Left kidney (tissue), 8 donors: Measurements from ENCODE around the gene SZRD1. TPM values are rescaled to one million over a fixed set of nuclear protein-coding genes. Genes with fewer than 3 reads are reported as not detected.
"Not testable (repeated sequence)": the region's sequence is repeated elsewhere in the genome, so short reads cannot be mapped to it uniquely, and the experiment has no call there.

Experiments
- DNase-seq: peaks from one replicate; pipeline ENCODE4 v3.0.0-alpha.2; 2013
- long read RNA-seq, 8 donors: transcript quantifications; one replicate each; lab custom pipeline, GENCODE V29; 2026
- polyA plus RNA-seq: library from polyadenylated mRNA; unstranded; fragments of 120-200 nt; gene quantifications from one replicate; pipeline ENCODE4 v1.2.1, GENCODE V29; 2013; ENCODE audit not compliant: insufficient read length

Gene SZRD1
- 95.5 TPM for polyA plus RNA-seq
- long read RNA-seq, donor 1, transcript SZRD1-203 (4 exons, 892 nt), result minor isoform, 7 of 121 reads
- long read RNA-seq, donor 1, transcript SZRD1-201 (4 exons, 3,636 nt), result minor isoform, 6 of 121 reads
- long read RNA-seq, donor 1, transcript SZRD1-210 (3 exons, 3,401 nt), result major isoform, 17 of 121 reads
- long read RNA-seq, donor 1, transcript SZRD1-202 (3 exons, 3,447 nt), result minor isoform, 15 of 121 reads
- long read RNA-seq, donor 1, partial matches to known transcripts, result 76 of 121 reads
- long read RNA-seq, donor 1, other reads (novel, unspliced or antisense), result 0 of 121 reads
- long read RNA-seq, donor 2, transcript SZRD1-202 (3 exons, 3,447 nt), result minor isoform, 17 of 71 reads
- long read RNA-seq, donor 2, transcript SZRD1-210 (3 exons, 3,401 nt), result major isoform, 20 of 71 reads
- long read RNA-seq, donor 2, transcript SZRD1-203 (4 exons, 892 nt), result minor isoform, 5 of 71 reads
- long read RNA-seq, donor 2, transcript SZRD1-201 (4 exons, 3,636 nt), result minor isoform, 10 of 71 reads
- long read RNA-seq, donor 2, partial matches to known transcripts, result 19 of 71 reads
- long read RNA-seq, donor 2, other reads (novel, unspliced or antisense), result 0 of 71 reads
- long read RNA-seq, donor 3, transcript SZRD1-202 (3 exons, 3,447 nt), result major isoform, 12 of 65 reads
- long read RNA-seq, donor 3, transcript SZRD1-201 (4 exons, 3,636 nt), result minor isoform, 10 of 65 reads
- long read RNA-seq, donor 3, transcript SZRD1-210 (3 exons, 3,401 nt), result major isoform, 12 of 65 reads
- long read RNA-seq, donor 3, partial matches to known transcripts, result 28 of 65 reads
- long read RNA-seq, donor 3, other reads (novel, unspliced or antisense), result 0 of 65 reads
- long read RNA-seq, donor 4, partial matches to known transcripts, result 0 of 3 reads
- long read RNA-seq, donor 4, other reads (novel, unspliced or antisense), result 0 of 3 reads
- long read RNA-seq, donor 5, transcript SZRD1-203 (4 exons, 892 nt), result minor isoform, 8 of 101 reads
- long read RNA-seq, donor 5, transcript SZRD1-210 (3 exons, 3,401 nt), result minor isoform, 24 of 101 reads
- long read RNA-seq, donor 5, transcript SZRD1-202 (3 exons, 3,447 nt), result major isoform, 30 of 101 reads
- long read RNA-seq, donor 5, transcript SZRD1-201 (4 exons, 3,636 nt), result minor isoform, 22 of 101 reads
- long read RNA-seq, donor 5, partial matches to known transcripts, result 17 of 101 reads
- long read RNA-seq, donor 5, other reads (novel, unspliced or antisense), result 0 of 101 reads
- long read RNA-seq, donor 6, transcript SZRD1-201 (4 exons, 3,636 nt), result minor isoform, 5 of 46 reads
- long read RNA-seq, donor 6, transcript SZRD1-210 (3 exons, 3,401 nt), result minor isoform, 8 of 46 reads
- long read RNA-seq, donor 6, transcript SZRD1-202 (3 exons, 3,447 nt), result major isoform, 17 of 46 reads
- long read RNA-seq, donor 6, partial matches to known transcripts, result 13 of 46 reads
- long read RNA-seq, donor 6, other reads (novel, unspliced or antisense), result 0 of 46 reads
- long read RNA-seq, donor 7, transcript SZRD1-201 (4 exons, 3,636 nt), result minor isoform, 12 of 130 reads
- long read RNA-seq, donor 7, transcript SZRD1-202 (3 exons, 3,447 nt), result major isoform, 28 of 130 reads
- long read RNA-seq, donor 7, transcript SZRD1-210 (3 exons, 3,401 nt), result minor isoform, 15 of 130 reads
- long read RNA-seq, donor 7, transcript SZRD1-203 (4 exons, 892 nt), result minor isoform, 7 of 130 reads
- long read RNA-seq, donor 7, partial matches to known transcripts, result 68 of 130 reads
- long read RNA-seq, donor 7, other reads (novel, unspliced or antisense), result 0 of 130 reads
- long read RNA-seq, donor 8, transcript SZRD1-210 (3 exons, 3,401 nt), result minor isoform, 6 of 25 reads
- long read RNA-seq, donor 8, transcript SZRD1-202 (3 exons, 3,447 nt), result major isoform, 9 of 25 reads
- long read RNA-seq, donor 8, partial matches to known transcripts, result 6 of 25 reads
- long read RNA-seq, donor 8, other reads (novel, unspliced or antisense), result 0 of 25 reads

- peak; percentile 99 for DNase-seq
Observed at GRCh38 chr1:16366722-16367257, at the start of gene SZRD1. Gene SZRD1 (plus strand): TSS chr1:16367242. CDS start chr1:16367258, 16 bp downstream.

GRCh38 chr1:16318555-16318954 lies 48.5 kb upstream of the SZRD1 start:
- no peak for DNase-seq

- DNase-seq, result no peak
Observed at GRCh38 chr1:16321176-16321867, 45.7 kb upstream of the SZRD1 start.

- no peak for DNase-seq
Observed at GRCh38 chr1:16324456-16324890, 42.6 kb upstream of the SZRD1 start.

- no peak for DNase-seq
Observed at GRCh38 chr1:16326833-16327404, 40.1 kb upstream of the SZRD1 start.

- no peak for DNase-seq
Observed at GRCh38 chr1:16334655-16335340, 32.2 kb upstream of the SZRD1 start.

GRCh38 chr1:16338961-16339360 lies 28.1 kb upstream of the SZRD1 start:
- no peak for DNase-seq

GRCh38 chr1:16340673-16341072 lies 26.4 kb upstream of the SZRD1 start:
- no peak for DNase-seq

GRCh38 chr1:16342331-16343062 lies 24.5 kb upstream of the SZRD1 start:
- no peak for DNase-seq

- DNase-seq, result not testable (repeated sequence)
Observed at GRCh38 chr1:16343276-16343675, 23.8 kb upstream of the SZRD1 start.

GRCh38 chr1:16348414-16349182 lies 18.4 kb upstream of the SZRD1 start:
- no peak for DNase-seq

- no peak for DNase-seq
Observed at GRCh38 chr1:16349847-16350406, 17.1 kb upstream of the SZRD1 start.

- peak; percentile 43 for DNase-seq
Observed at GRCh38 chr1:16351456-16351993, 15.5 kb upstream of the SZRD1 start.

GRCh38 chr1:16351994-16352841 lies 14.8 kb upstream of the SZRD1 start, which contains the start of gene FBXO42:
Gene FBXO42 (minus strand): TSS chr1:16352480. CDS start chr1:16315418, 37,062 bp downstream.
- peak; percentile 95 for DNase-seq

GRCh38 chr1:16352842-16353535 lies 14.1 kb upstream of the SZRD1 start:
- peak; percentile 29 for DNase-seq
